Astrocyte of the cerebellum (primary cell): Measurements from ENCODE around the gene RNF115.

ENCODE experiments used
- DNase-seq: peaks from one replicate; pipeline ENCODE4 v3.0.0-alpha.2; 2011; ENCODE audit warnings: low read depth
- H3K4me3 ChIP-seq: 2 replicates; pipeline ENCODE4 v1.5.1; 2011; ENCODE audit warnings: mild to moderate bottlenecking, low read depth, low read length, moderate library complexity
- in situ Hi-C: cut with HindIII; loops from 2 replicates; pipeline ENCODE4 v1.10.0; 2017; ENCODE audit warnings: low sequenced_read_pairs
- TF ChIP-seq, protein P1 (sequence below): IDR thresholded peaks from 2 replicates; pipeline ENCODE4 v1.5.1; 2012; ENCODE audit warnings: low read length, low read depth, moderate library complexity, mild to moderate bottlenecking; ENCODE audit errors: missing control alignments

Gene RNF115

DNA sequence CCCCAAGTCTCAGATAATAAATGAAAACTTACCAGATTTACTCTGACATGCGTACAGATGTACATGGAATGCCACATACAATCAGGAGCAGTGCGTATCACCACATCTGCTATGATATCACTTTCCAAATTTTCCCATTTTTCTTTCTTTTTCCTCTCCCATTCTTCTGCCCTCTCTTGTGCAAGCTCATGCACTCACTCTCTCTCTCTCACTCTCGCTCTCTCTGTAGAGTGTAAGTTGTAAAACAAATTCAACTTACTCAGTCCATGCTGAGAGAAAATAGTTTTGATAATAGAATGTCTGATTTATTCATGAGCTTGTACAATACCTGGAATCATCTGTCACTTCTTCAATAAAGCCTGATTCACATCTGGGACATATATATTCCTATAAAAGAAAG, 35.3 kb downstream of the RNF115 start:
- no peak overlapping the region for H3K4me3 ChIP-seq
- in situ Hi-C loops: no loop called here
- TF ChIP-seq, protein P1, sequence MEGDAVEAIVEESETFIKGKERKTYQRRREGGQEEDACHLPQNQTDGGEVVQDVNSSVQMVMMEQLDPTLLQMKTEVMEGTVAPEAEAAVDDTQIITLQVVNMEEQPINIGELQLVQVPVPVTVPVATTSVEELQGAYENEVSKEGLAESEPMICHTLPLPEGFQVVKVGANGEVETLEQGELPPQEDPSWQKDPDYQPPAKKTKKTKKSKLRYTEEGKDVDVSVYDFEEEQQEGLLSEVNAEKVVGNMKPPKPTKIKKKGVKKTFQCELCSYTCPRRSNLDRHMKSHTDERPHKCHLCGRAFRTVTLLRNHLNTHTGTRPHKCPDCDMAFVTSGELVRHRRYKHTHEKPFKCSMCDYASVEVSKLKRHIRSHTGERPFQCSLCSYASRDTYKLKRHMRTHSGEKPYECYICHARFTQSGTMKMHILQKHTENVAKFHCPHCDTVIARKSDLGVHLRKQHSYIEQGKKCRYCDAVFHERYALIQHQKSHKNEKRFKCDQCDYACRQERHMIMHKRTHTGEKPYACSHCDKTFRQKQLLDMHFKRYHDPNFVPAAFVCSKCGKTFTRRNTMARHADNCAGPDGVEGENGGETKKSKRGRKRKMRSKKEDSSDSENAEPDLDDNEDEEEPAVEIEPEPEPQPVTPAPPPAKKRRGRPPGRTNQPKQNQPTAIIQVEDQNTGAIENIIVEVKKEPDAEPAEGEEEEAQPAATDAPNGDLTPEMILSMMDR: no peak
- no peak for DNase-seq

DNA sequence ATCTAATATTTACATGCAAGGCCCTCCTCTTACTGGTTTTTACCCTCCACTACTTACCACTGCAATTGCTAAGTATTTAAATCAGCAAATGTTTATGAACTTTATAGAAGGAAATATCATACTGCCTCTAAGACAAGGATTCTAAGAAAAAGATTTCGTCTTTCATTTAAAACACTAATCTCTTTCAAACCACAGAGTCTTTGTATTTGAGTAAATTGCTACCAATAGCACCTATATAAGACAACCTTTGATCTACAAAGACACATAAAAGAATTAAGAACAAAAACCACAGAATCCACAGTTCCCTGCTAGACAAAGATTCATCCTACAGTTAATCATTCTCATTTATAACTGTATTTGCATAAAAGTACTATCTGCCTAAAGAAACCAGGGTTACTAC, 37.6 kb downstream of the RNF115 start:
- DNase-seq: no peak
- no peak overlapping the region for H3K4me3 ChIP-seq
- TF ChIP-seq, protein P1: no peak
- in situ Hi-C loops: no loop called here

DNA sequence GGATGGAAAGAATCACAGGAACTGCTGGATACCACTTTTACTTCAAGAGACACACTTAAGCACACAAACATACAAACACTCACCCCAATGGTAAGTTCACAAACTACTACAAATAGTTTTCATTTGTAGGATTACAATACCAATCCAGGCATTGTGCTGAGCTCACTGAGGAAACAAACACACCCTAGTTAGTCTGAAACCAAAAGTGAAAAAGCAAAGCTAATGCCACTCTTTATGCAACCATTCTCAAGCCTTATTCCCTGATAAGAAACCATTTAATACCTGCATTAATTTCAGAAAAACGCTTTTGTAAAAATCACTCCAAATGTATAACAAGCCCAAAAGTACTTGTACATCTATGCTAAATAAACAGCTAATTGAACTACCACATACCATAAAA, 38.3 kb downstream of the RNF115 start:
- TF ChIP-seq, protein P1: no peak
- no peak for DNase-seq
- H3K4me3 ChIP-seq: no peak overlapping the region
- in situ Hi-C loops: no loop called here

DNA sequence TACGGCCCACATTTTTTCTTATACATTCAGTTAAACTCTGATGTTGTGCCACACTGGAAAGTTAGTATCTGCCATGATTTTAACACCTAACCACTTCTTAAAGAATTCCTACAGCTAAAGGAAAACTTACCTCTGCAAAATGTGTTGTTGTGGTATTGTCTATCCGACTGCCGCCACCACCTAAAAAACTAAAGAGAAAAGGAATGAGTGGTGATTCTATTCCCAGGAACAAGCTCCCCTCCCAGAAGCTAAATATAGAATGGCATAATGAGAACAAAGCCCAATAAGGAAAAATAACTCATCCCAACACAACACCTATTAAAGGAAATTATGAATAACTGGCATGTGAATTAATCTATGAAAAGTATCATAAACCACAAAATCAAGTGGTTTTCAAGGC, 39.5 kb downstream of the RNF115 start:
- in situ Hi-C loops: no loop called here
- no peak overlapping the region for H3K4me3 ChIP-seq
- DNase-seq: no peak
- TF ChIP-seq, protein P1: no peak

DNA sequence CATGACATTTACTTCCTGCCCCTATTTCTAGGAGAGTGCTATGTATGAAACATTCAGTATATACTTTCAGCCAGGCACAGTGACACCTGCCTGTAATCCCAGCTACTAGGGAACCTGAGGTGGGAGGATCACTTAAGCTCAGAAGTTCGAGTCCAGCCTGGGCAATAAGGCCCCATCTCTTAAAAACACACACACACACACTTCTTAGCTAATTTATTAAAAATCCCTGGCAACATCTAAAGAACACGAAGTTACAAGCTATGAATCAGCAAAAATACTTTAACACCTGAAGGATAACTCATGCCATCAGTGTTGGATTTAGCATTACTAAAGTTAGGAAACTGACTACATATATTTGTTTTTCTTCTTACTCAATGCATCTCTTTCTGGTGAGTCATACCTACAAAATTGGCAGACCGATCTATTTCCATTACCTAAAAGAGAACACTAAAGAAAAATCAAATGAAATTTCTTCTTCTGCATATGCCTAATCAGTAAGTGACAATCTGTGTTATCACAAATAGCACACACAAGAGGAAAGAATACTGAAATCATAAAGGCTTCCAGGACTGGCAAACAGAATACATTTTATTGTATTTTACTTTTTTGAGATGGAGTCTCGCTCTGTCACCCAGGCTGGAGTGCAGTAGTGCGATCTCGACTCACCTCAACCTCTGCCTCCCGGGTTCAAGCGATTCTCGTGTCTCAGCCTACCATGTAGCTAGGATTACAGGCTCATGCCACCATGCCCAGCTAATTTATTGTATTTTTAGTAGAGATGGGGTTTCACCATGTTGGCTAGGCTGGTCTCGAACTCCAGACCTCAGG, 41.4 kb downstream of the RNF115 start:
- TF ChIP-seq, protein P1: no peak
- in situ Hi-C loops: no loop called here
- DNase-seq: peak; percentile 76
- H3K4me3 ChIP-seq: no peak overlapping the region

DNA sequence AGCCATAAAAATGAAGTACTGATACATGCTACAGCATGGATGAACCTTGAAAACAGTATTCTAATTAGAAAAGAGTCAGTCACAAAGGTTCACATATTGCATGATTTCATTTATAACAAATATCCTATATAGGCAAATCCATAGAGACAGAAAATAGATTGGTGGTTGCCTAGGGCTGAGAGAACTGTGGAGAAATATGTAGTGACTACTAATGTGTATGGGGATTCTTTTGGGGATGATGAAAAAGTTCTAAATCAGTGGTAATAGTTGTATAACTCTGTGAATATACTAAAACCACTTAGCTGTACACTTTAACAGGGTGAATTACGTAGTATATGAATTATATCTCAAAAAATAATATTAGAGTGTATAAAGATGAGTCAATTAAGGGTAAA, 45.8 kb downstream of the RNF115 start:
- DNase-seq: no peak
- H3K4me3 ChIP-seq: no peak overlapping the region
- TF ChIP-seq, protein P1: no peak
- in situ Hi-C loops: no loop called here
